Measurements from ENCODE around the gene SAP30. TPM values are rescaled to one million over a fixed set of nuclear protein-coding genes. Genes with fewer than 3 reads are reported as not detected.

Gene SAP30
- total and polyA plus RNA-seq, 10 of the 15 experiments (the other 5 are each of a cell fraction or from before 2014, with no cell fraction given) = 5.0 to 56.9 (median 23.6) TPM

GRCh38 chr4:173334891-173335752, 35.6 kb upstream of the SAP30 start:
- FAIRE-seq = peak; percentile 54
- TF ChIP-seq NR2C1 (IDR thresholded peaks at IDR 0.05) = no peak
- TF ChIP-seq SMARCA5 (IDR thresholded peaks at IDR 0.05) = no peak
- no peak for TF ChIP-seq JUNB (IDR thresholded peaks at IDR 0.05)
- no peak for TF ChIP-seq RB1 (IDR thresholded peaks at IDR 0.05; ENCODE audit: borderline replicate concordance)
- no peak; the same call in none of the 2 replicates for TF ChIP-seq EED (IDR thresholded peaks at IDR 0.05; ENCODE audit: low read depth)
- TF ChIP-seq TCF3 (IDR thresholded peaks at IDR 0.05; ENCODE audit: borderline replicate concordance, insufficient read depth, low read depth, low read length) = no peak
- peak; percentile 50 for TF ChIP-seq HCFC1 (IDR thresholded peaks at IDR 0.05; ENCODE audit: low read length)
- TF ChIP-seq NR2C2 (IDR thresholded peaks at IDR 0.05; ENCODE audit: borderline replicate concordance, control insufficient read depth, insufficient read length, low read depth) = no peak
- TF ChIP-seq, protein P1, sequence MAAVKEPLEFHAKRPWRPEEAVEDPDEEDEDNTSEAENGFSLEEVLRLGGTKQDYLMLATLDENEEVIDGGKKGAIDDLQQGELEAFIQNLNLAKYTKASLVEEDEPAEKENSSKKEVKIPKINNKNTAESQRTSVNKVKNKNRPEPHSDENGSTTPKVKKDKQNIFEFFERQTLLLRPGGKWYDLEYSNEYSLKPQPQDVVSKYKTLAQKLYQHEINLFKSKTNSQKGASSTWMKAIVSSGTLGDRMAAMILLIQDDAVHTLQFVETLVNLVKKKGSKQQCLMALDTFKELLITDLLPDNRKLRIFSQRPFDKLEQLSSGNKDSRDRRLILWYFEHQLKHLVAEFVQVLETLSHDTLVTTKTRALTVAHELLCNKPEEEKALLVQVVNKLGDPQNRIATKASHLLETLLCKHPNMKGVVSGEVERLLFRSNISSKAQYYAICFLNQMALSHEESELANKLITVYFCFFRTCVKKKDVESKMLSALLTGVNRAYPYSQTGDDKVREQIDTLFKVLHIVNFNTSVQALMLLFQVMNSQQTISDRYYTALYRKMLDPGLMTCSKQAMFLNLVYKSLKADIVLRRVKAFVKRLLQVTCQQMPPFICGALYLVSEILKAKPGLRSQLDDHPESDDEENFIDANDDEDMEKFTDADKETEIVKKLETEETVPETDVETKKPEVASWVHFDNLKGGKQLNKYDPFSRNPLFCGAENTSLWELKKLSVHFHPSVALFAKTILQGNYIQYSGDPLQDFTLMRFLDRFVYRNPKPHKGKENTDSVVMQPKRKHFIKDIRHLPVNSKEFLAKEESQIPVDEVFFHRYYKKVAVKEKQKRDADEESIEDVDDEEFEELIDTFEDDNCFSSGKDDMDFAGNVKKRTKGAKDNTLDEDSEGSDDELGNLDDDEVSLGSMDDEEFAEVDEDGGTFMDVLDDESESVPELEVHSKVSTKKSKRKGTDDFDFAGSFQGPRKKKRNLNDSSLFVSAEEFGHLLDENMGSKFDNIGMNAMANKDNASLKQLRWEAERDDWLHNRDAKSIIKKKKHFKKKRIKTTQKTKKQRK (IDR thresholded peaks at IDR 0.05; ENCODE audit: low read depth, low read length) = no peak
- TF ChIP-seq ZNF592 (IDR thresholded peaks at IDR 0.05) = no peak
- TF ChIP-seq MEF2B (IDR thresholded peaks at IDR 0.05; ENCODE audit: partially characterized antibody, poor library complexity, severe bottlenecking) = no peak
- no peak for TF ChIP-seq KLF5 (IDR thresholded peaks at IDR 0.05; ENCODE audit: partially characterized antibody)
- TF ChIP-seq RUNX3 (IDR thresholded peaks at IDR 0.05; ENCODE audit: low read length) = no peak
- TF ChIP-seq, protein P2, sequence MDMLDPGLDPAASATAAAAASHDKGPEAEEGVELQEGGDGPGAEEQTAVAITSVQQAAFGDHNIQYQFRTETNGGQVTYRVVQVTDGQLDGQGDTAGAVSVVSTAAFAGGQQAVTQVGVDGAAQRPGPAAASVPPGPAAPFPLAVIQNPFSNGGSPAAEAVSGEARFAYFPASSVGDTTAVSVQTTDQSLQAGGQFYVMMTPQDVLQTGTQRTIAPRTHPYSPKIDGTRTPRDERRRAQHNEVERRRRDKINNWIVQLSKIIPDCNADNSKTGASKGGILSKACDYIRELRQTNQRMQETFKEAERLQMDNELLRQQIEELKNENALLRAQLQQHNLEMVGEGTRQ (IDR thresholded peaks at IDR 0.05; ENCODE audit: borderline replicate concordance, low read depth, low read length) = no peak

More at GRCh38 chr4:173334891-173335752, 35.6 kb upstream of the SAP30 start:
- ATAC-seq (peak; percentile 63), DNase-seq (ENCODE audit: low read depth, low spot score) (peak; percentile 39)
- ChIA-PET SMC1A (ENCODE audit: uncharacterized antibody, unreplicated experiment) (interaction anchor here (0.7 to 14.3 kb wide), 7 partner anchors 10 to 322 kb away, joined by 3 to 232 read pairs (median 3); partner anchors contain the start of gene SAP30), POLR2A (interaction anchor here (0.7 to 13.9 kb wide), 12 partner anchors 11 to 167 kb away, joined by 3 to 472 read pairs (median 4); partner anchors contain the start of genes GALNT7 and SAP30), RAD21 (ENCODE audit: unreplicated experiment) (interaction anchor here (0.9 to 8.4 kb wide), 7 partner anchors 10 to 357 kb away, joined by 3 to 145 read pairs (median 4); partner anchors contain the start of genes GALNT7 and SAP30), CTCF (interaction anchor here (1.0 to 3.9 kb wide), 8 partner anchors 16 to 83 kb away, joined by 3 to 23 read pairs (median 5); no protein-coding TSS in a partner anchor)
- H3K4me3 ChIP-seq = peak overlapping the region; percentile 92
- H3K36me3 ChIP-seq (ENCODE audit: control insufficient read depth in 2 of 2, insufficient read depth in 2 of 2, low read length in 1 of 2) = peaks cover 0 to 18% of the 10 kb centered on the region in 2 experiments; a peak in 2 of 4 replicates
- H4K20me1 ChIP-seq (ENCODE audit: control insufficient read depth, insufficient read depth) = no peaks in the 10 kb centered on the region
- WGBS (ENCODE audit: insufficient coverage, insufficient replicate concordance, low lambda C conversion rate, missing lambda C conversion rate) = under 1% methylated on average over 50 of the region's 52 CpGs
- peaks cover 6% of the 10 kb centered on the region for H3K4me1 ChIP-seq (ENCODE audit: control insufficient read depth, insufficient read depth, low read length)
- peaks cover 58% of the 10 kb centered on the region for H3K79me2 ChIP-seq (ENCODE audit: control insufficient read depth, insufficient read depth, low read length)
- H3K4me2 ChIP-seq (ENCODE audit: control insufficient read depth, insufficient read depth) = peak overlapping the region; percentile 94
- intact Hi-C loops (cut with micrococcal nuclease; ENCODE audit: unreplicated experiment) = loop anchor here (1.0 to 5.0 kb wide), 2 partner anchors 35 to 168 kb away; partner anchors contain the start of genes GALNT7 and SAP30
- no peaks in the 10 kb centered on the region for H3K27me3 ChIP-seq (replicated peaks in 1 of 2; ENCODE audit: control insufficient read depth in 2 of 2, insufficient read depth in 2 of 2, low read length in 1 of 2)
- peak overlapping the region; percentile 96 for H3K27ac ChIP-seq (ENCODE audit: control insufficient read depth, insufficient read depth)
- H3K9ac ChIP-seq (ENCODE audit: control insufficient read depth, insufficient read depth, low read length) = peak overlapping the region; percentile 97
- H2AFZ ChIP-seq (ENCODE audit: control insufficient read depth, low read depth, low read length) = peak overlapping the region; percentile 85
- H3K9me3 ChIP-seq (replicated peaks; ENCODE audit: control insufficient read depth, insufficient read depth, low read length) = no peaks in the 10 kb centered on the region
- in situ Hi-C loops (cut with MboI) = loop anchor here (5.0 kb wide), 1 partner anchor 32 kb away; no protein-coding TSS in a partner anchor
- TSS peak; percentile 84 for BruUV-seq (replicated peaks)
